Calu3 (cell line): ENCODE data around the gene NUTM2G. TPM values are rescaled to one million over a fixed set of nuclear protein-coding genes. Genes with fewer than 3 reads are reported as not detected.
"Not testable (repeated sequence)": the region's sequence is repeated elsewhere in the genome, so short reads cannot be mapped to it uniquely, and the experiment has no call there.

Source experiments
- BruUV-seq: library from RNA; stranded (reverse); fragments of 400-500 nt; replicated peaks from 2 replicates; lab custom pipeline; 2021; lab: Mats Ljungman, UMichigan
- CTCF ChIA-PET: fragments of 300-600 bp; sonication (Branson Sonifier 250); formaldehyde crosslinking; loops from one replicate; lab custom pipeline; 2022; ENCODE audit warnings: antibody characterized with exemption; lab: Charles Lee
- DNase-seq: peaks from one replicate; pipeline ENCODE4 v3.0.0; 2022
- H3K27ac Mint-ChIP-seq: one replicate; pipeline ENCODE4 v1.8.0; 2022; ENCODE audit warnings: mixed read lengths; ENCODE audit not compliant: unreplicated experiment
- H3K27me3 Mint-ChIP-seq: one replicate; pipeline ENCODE4 v1.8.0; 2022; ENCODE audit warnings: mixed read lengths; ENCODE audit not compliant: unreplicated experiment
- H3K36me3 Mint-ChIP-seq: one replicate; pipeline ENCODE4 v1.8.0; 2022; ENCODE audit warnings: mild to moderate bottlenecking, moderate library complexity, mixed read lengths; ENCODE audit not compliant: insufficient read depth, unreplicated experiment
- H3K4me1 Mint-ChIP-seq: one replicate; pipeline ENCODE4 v1.8.0; 2022; ENCODE audit warnings: mild to moderate bottlenecking, low read depth, mixed read lengths; ENCODE audit not compliant: unreplicated experiment
- H3K4me3 Mint-ChIP-seq: one replicate; pipeline ENCODE4 v1.8.0; 2022; ENCODE audit warnings: mild to moderate bottlenecking, low read depth, moderate library complexity, mixed read lengths; ENCODE audit not compliant: unreplicated experiment
- H3K9me3 Mint-ChIP-seq: one replicate; pipeline ENCODE4 v1.8.0; 2022; ENCODE audit warnings: low read depth, mixed read lengths; ENCODE audit not compliant: unreplicated experiment
- CTCF ChIP-seq: fragments of 200-600 bp; IDR thresholded peaks from one replicate; pipeline ENCODE4 v1.8.0; 2022; ENCODE audit warnings: antibody characterized with exemption; ENCODE audit not compliant: unreplicated experiment
- intact Hi-C: fragments of 100-400 bp; cut with micrococcal nuclease; formaldehyde crosslinking; loops from one replicate; pipeline ENCODE4 v1.10.0; 2022; ENCODE audit not compliant: unreplicated experiment
- total RNA-seq: library from RNA; stranded (reverse); gene quantifications from 2 replicates; pipeline ENCODE4 v1.2.3, GENCODE V29; 2022

Gene NUTM2G
- total RNA-seq, 1 experiment from 2014 or later, result not detected

GRCh38 chr9:96888591-96888990 is 40.1 kb upstream of the NUTM2G start:
- Mint-ChIP-seq H3K9me3 (no peaks in the 10 kb centered on the region), H3K27ac (no peak overlapping the region), H3K4me3 (no peak overlapping the region), H3K4me1 (peaks cover 17% of the 10 kb centered on the region), H3K36me3 (peaks cover 5% of the 10 kb centered on the region), H3K27me3 (no peaks in the 10 kb centered on the region)
- no TSS peak for BruUV-seq
- TF ChIP-seq CTCF, result no peak
- intact Hi-C loops, result no loop called here
- no peak for DNase-seq
- CTCF ChIA-PET, result no interaction called here

- CTCF ChIA-PET, result no interaction called here
- Mint-ChIP-seq H3K4me1 (no peaks in the 10 kb centered on the region), H3K27ac (no peak overlapping the region), H3K27me3 (no peaks in the 10 kb centered on the region), H3K9me3 (no peaks in the 10 kb centered on the region), H3K36me3 (no peaks in the 10 kb centered on the region), H3K4me3 (no peak overlapping the region)
- no peak for DNase-seq
- intact Hi-C loops, result no loop called here
- TF ChIP-seq CTCF, result no peak
- BruUV-seq, result no TSS peak
These were observed 36.5 kb upstream of the NUTM2G start for GRCh38 chr9:96892131-96892530.

GRCh38 chr9:96900010-96900409 is 28.6 kb upstream of the NUTM2G start:
- H3K36me3 Mint-ChIP-seq, H3K27ac Mint-ChIP-seq, BruUV-seq: not testable (repeated sequence)

GRCh38 chr9:96904947-96905722 is 23.5 kb upstream of the NUTM2G start:
- H3K27ac Mint-ChIP-seq, H3K4me1 Mint-ChIP-seq, H3K9me3 Mint-ChIP-seq, intact Hi-C loops, H3K36me3 Mint-ChIP-seq, BruUV-seq, H3K27me3 Mint-ChIP-seq, DNase-seq, H3K4me3 Mint-ChIP-seq, CTCF ChIA-PET: not testable (repeated sequence)

More at GRCh38 chr9:96900010-96900409, 28.6 kb upstream of the NUTM2G start:
- H3K4me1 Mint-ChIP-seq, CTCF ChIA-PET, intact Hi-C loops, H3K9me3 Mint-ChIP-seq, H3K27me3 Mint-ChIP-seq, DNase-seq, H3K4me3 Mint-ChIP-seq: not testable (repeated sequence)

- H3K4me1 Mint-ChIP-seq, DNase-seq, CTCF ChIA-PET, H3K27ac Mint-ChIP-seq, intact Hi-C loops, H3K9me3 Mint-ChIP-seq, H3K36me3 Mint-ChIP-seq, H3K4me3 Mint-ChIP-seq, H3K27me3 Mint-ChIP-seq, BruUV-seq: not testable (repeated sequence)
These were observed 20.2 kb upstream of the NUTM2G start for GRCh38 chr9:96908479-96908878.

- DNase-seq, H3K27me3 Mint-ChIP-seq, H3K4me3 Mint-ChIP-seq, BruUV-seq, H3K36me3 Mint-ChIP-seq, intact Hi-C loops, H3K27ac Mint-ChIP-seq, CTCF ChIA-PET, H3K9me3 Mint-ChIP-seq, H3K4me1 Mint-ChIP-seq: not testable (repeated sequence)
These were observed 13.1 kb upstream of the NUTM2G start for GRCh38 chr9:96915539-96915938.

- H3K27ac Mint-ChIP-seq, DNase-seq, BruUV-seq, H3K9me3 Mint-ChIP-seq, H3K27me3 Mint-ChIP-seq, intact Hi-C loops, CTCF ChIA-PET, H3K4me3 Mint-ChIP-seq, H3K36me3 Mint-ChIP-seq, H3K4me1 Mint-ChIP-seq: not testable (repeated sequence)
These were observed 12.1 kb upstream of the NUTM2G start for GRCh38 chr9:96916531-96916930.

GRCh38 chr9:96918550-96918949 is 10.1 kb upstream of the NUTM2G start:
- H3K27ac Mint-ChIP-seq, result not testable (repeated sequence)

More at GRCh38 chr9:96918550-96918949, 10.1 kb upstream of the NUTM2G start:
- DNase-seq, H3K36me3 Mint-ChIP-seq, BruUV-seq, CTCF ChIA-PET, intact Hi-C loops, H3K4me1 Mint-ChIP-seq, H3K9me3 Mint-ChIP-seq, H3K27me3 Mint-ChIP-seq, H3K4me3 Mint-ChIP-seq: not testable (repeated sequence)
